ENCODE measurements around the gene NME7.

The NME7 gene

GRCh38 chr1:169260478-169261151 is 107.0 kb downstream of the NME7 start:
- Histone ChIP-seq H3K36me3 (ENCODE audit: control insufficient read depth in 2 of 2, insufficient read depth in 1 of 2, low read length in 2 of 2) (no peaks in the 10 kb centered on the region), H3K27ac (ENCODE audit: extremely low read depth, low read depth, low read length) (no peak overlapping the region), H3K4me3 (ENCODE audit: low read depth, low read length) (no peak overlapping the region), H3K4me1 (ENCODE audit: control insufficient read depth, insufficient read depth, low read length) (no peaks in the 10 kb centered on the region), H3K9me3 (ENCODE audit: control insufficient read depth, insufficient read depth, low read depth, low read length) (no peaks in the 10 kb centered on the region)
- ChIA-PET CTCF (no interaction called here), POLR2A (no interaction called here)
- TF ChIP-seq ZBTB1 (tag by site-specific recombination; IDR thresholded peaks at IDR 0.05) (no peak), ZNF433 (tag by site-specific recombination; IDR thresholded peaks at IDR 0.05; ENCODE audit: low read depth) (no peak), ZNF132 (tag by site-specific recombination; IDR thresholded peaks at IDR 0.05; ENCODE audit: borderline replicate concordance) (no peak), ZXDB (tag by site-specific recombination; IDR thresholded peaks at IDR 0.05) (no peak), ZFP41 (tag by site-specific recombination; IDR thresholded peaks at IDR 0.05; ENCODE audit: borderline replicate concordance) (no peak), ZNF600 (tag by site-specific recombination; IDR thresholded peaks at IDR 0.05) (no peak)

GRCh38 chr1:169259816-169260215 is 107.8 kb downstream of the NME7 start:
- no peaks in the 10 kb centered on the region for H3K9me3 ChIP-seq (ENCODE audit: control insufficient read depth, insufficient read depth, low read depth, low read length)

GRCh38 chr1:169250795-169251194 is 116.8 kb downstream of the NME7 start:
- Histone ChIP-seq H3K27ac (ENCODE audit: extremely low read depth, low read depth, low read length) (no peak overlapping the region), H3K36me3 (ENCODE audit: control insufficient read depth in 2 of 2, insufficient read depth in 1 of 2, low read length in 2 of 2) (no peaks in the 10 kb centered on the region), H3K4me1 (ENCODE audit: control insufficient read depth, insufficient read depth, low read length) (no peaks in the 10 kb centered on the region), H3K4me3 (ENCODE audit: low read depth, low read length) (no peak overlapping the region), H3K9me3 (ENCODE audit: control insufficient read depth, insufficient read depth, low read depth, low read length) (no peaks in the 10 kb centered on the region)
- ChIA-PET CTCF (no interaction called here), POLR2A (no interaction called here)
- no peak for TF ChIP-seq ZFP41 (tag by site-specific recombination; IDR thresholded peaks at IDR 0.05; ENCODE audit: borderline replicate concordance)
- TF ChIP-seq ZNF449 (tag by site-specific recombination; IDR thresholded peaks at IDR 0.05): no peak
- TF ChIP-seq BCL11B (tag by site-specific recombination; IDR thresholded peaks at IDR 0.05; ENCODE audit: low read depth): no peak
- no peak for TF ChIP-seq ZNF398 (tag by site-specific recombination; IDR thresholded peaks at IDR 0.05)
- no peak for TF ChIP-seq MZF1 (tag by site-specific recombination; IDR thresholded peaks at IDR 0.05; ENCODE audit: borderline replicate concordance)
- no peak for TF ChIP-seq ZNF26 (tag by site-specific recombination; IDR thresholded peaks at IDR 0.05)
- TF ChIP-seq TRIM28 (IDR thresholded peaks at IDR 0.05; ENCODE audit: borderline replicate concordance, low read length): no peak
- TF ChIP-seq ZNF416 (tag by site-specific recombination; IDR thresholded peaks at IDR 0.05): no peak
- TF ChIP-seq ZNF488 (tag by site-specific recombination; IDR thresholded peaks at IDR 0.05): no peak
- TF ChIP-seq ZNF121 (tag by site-specific recombination; IDR thresholded peaks at IDR 0.05): no peak
- no peak for TF ChIP-seq ZNF792 (tag by site-specific recombination; IDR thresholded peaks at IDR 0.05)
- TF ChIP-seq ZNF404 (tag by site-specific recombination; IDR thresholded peaks at IDR 0.05): no peak

More at GRCh38 chr1:169259816-169260215, 107.8 kb downstream of the NME7 start:
- Histone ChIP-seq H3K4me1 (ENCODE audit: control insufficient read depth, insufficient read depth, low read length) (no peaks in the 10 kb centered on the region), H3K4me3 (ENCODE audit: low read depth, low read length) (no peak overlapping the region), H3K27ac (ENCODE audit: extremely low read depth, low read depth, low read length) (no peak overlapping the region), H3K36me3 (ENCODE audit: control insufficient read depth in 2 of 2, insufficient read depth in 1 of 2, low read length in 2 of 2) (no peaks in the 10 kb centered on the region)
- TF ChIP-seq ZNF513 (tag by site-specific recombination; IDR thresholded peaks at IDR 0.05) (no peak), ZBTB1 (tag by site-specific recombination; IDR thresholded peaks at IDR 0.05) (no peak), ZNF529 (tag by site-specific recombination; IDR thresholded peaks at IDR 0.05; ENCODE audit: insufficient replicate concordance) (no peak), ELK4 (IDR thresholded peaks at IDR 0.05; ENCODE audit: borderline replicate concordance, low read depth, low read length) (no peak), ZNF426 (tag by site-specific recombination; IDR thresholded peaks at IDR 0.05) (no peak)
- ChIA-PET CTCF (no interaction called here), POLR2A (no interaction called here)

Data from HEK293 (cell line).